Vein endothelial cell (primary cell): ENCODE measurements around the gene NACC2. TPM values are rescaled to one million over a fixed set of nuclear protein-coding genes. Genes with fewer than 3 reads are reported as not detected.

Experiments
- total RNA-seq: library from RNA; depleted of rRNA; stranded (reverse); fragments of >200 nt; gene quantifications from 2 replicates; pipeline ENCODE4 v1.2.3, GENCODE V29; 2012

NACC2 gene
- 34.1 and 39.5 TPM in 2 replicates for total RNA-seq

GRCh38 chr9:136095070-136096058, at the start of gene NACC2:
Gene NACC2 (minus strand): TSS chr9:136095289. CDS start chr9:136050521, 44,768 bp downstream.

GRCh38 chr9:136118320-136119060, 23.4 kb upstream of the NACC2 start, which contains the start of gene TMEM250:
Gene TMEM250 (minus strand): TSS chr9:136118875. CDS start chr9:136116900, 1,975 bp downstream.

GRCh38 chr9:135961277-135961715, 133.8 kb downstream of the NACC2 start, which contains the start of gene UBAC1:
Gene UBAC1 (minus strand): TSS chr9:135961373. CDS start chr9:135961162, 211 bp downstream.

Other genes starting within 250 kb of the NACC2 start
- gene CAMSAP1, start 187.7 kb downstream of the NACC2 start, total RNA-seq = 31.2 and 39.5 TPM in 2 replicates
- 36.2 and 38.5 TPM in 2 replicates for gene UBAC1, start 133.9 kb downstream of the NACC2 start, total RNA-seq
- gene TMEM250, start 23.6 kb upstream of the NACC2 start, total RNA-seq = 59.8 and 72.8 TPM in 2 replicates
- not detected in 2 replicates for gene LHX3, start 109.8 kb upstream of the NACC2 start, total RNA-seq
- gene QSOX2, start 150.5 kb upstream of the NACC2 start, total RNA-seq = 14.4 and 15.1 TPM in 2 replicates
- gene CCDC187, start 208.8 kb upstream of the NACC2 start, total RNA-seq = not detected in 2 replicates
- 29.6 and 47.4 TPM in 2 replicates for gene GPSM1, start 232.2 kb upstream of the NACC2 start, total RNA-seq